Mesenchymal stem cell (in vitro differentiated cells and primary cell): ENCODE measurements around the gene ATXN3L.
A peak's percentile ranks its signal among the peaks of the same experiment; 100 is the strongest.

Experiments used
- DNase-seq: peaks from one replicate; pipeline ENCODE4 v3.0.0-alpha.2; 2013
- H2AFZ ChIP-seq: one replicate; pipeline ENCODE4 v1.6.1; 2013; ENCODE audit warnings: low read depth, mild to moderate bottlenecking, control low read depth, inconsistent platforms, low read length, moderate library complexity
- H2AK5ac ChIP-seq: 2 replicates; pipeline ENCODE4 v1.6.1; 2013; ENCODE audit warnings: low read length, moderate library complexity, mild to moderate bottlenecking, inconsistent platforms; ENCODE audit not compliant: severe bottlenecking
- H2BK120ac ChIP-seq: one replicate; pipeline ENCODE4 v1.6.1; 2013; ENCODE audit warnings: low read depth, mild to moderate bottlenecking, inconsistent platforms, low read length, moderate library complexity
- H2BK12ac ChIP-seq, 2 experiments: one replicate each; pipeline ENCODE4 v1.6.1; 2013; ENCODE audit warnings: inconsistent platforms in 2 of 2, low read length in 2 of 2, mild to moderate bottlenecking in 2 of 2, moderate library complexity in 2 of 2, control low read depth in 1 of 2
- H2BK15ac ChIP-seq: one replicate; pipeline ENCODE4 v1.6.1; 2013; ENCODE audit warnings: mild to moderate bottlenecking, low read depth, inconsistent platforms; ENCODE audit not compliant: poor library complexity, severe bottlenecking
- H2BK5ac ChIP-seq: 2 replicates; pipeline ENCODE4 v1.6.1; 2013; ENCODE audit warnings: low read depth, mild to moderate bottlenecking, low read length, control low read depth, inconsistent platforms; ENCODE audit not compliant: poor library complexity, severe bottlenecking
- H3K14ac ChIP-seq, 2 experiments: one replicate each; pipeline ENCODE4 v1.6.1; 2013; ENCODE audit warnings: inconsistent platforms in 2 of 2, low read length in 2 of 2, control low read depth in 1 of 2, mild to moderate bottlenecking in 1 of 2, moderate library complexity in 1 of 2
- H3K18ac ChIP-seq, 2 experiments: one replicate each; pipeline ENCODE4 v1.6.1; 2013; ENCODE audit warnings: inconsistent platforms in 2 of 2, low read length in 2 of 2, control low read depth in 1 of 2, low read depth in 1 of 2, mild to moderate bottlenecking in 1 of 2
- H3K23ac ChIP-seq, 2 experiments: one replicate each; pipeline ENCODE4 v1.6.1; 2013; ENCODE audit warnings: inconsistent platforms in 2 of 2, low read length in 2 of 2, mild to moderate bottlenecking in 2 of 2, moderate library complexity in 2 of 2, control low read depth in 1 of 2
- H3K27ac ChIP-seq: 2 replicates; pipeline ENCODE4 v1.5.1; 2013; ENCODE audit warnings: mild to moderate bottlenecking, moderate library complexity, low read length, control low read depth, inconsistent platforms; ENCODE audit not compliant: poor library complexity, severe bottlenecking
- H3K27me3 ChIP-seq, 2 experiments: 2 replicates each; pipeline versions ENCODE4 v1.6.1 to v1.7.0; 2013; ENCODE audit warnings: low read length in 2 of 2, mild to moderate bottlenecking in 2 of 2, moderate library complexity in 2 of 2, control low read depth in 1 of 2, inconsistent platforms in 1 of 2; ENCODE audit not compliant: control insufficient read depth in 1 of 2, insufficient read depth in 1 of 2
- H3K36me3 ChIP-seq, 2 experiments: 2 replicates each; pipeline versions ENCODE4 v1.6.1 to v1.7.0; 2013; ENCODE audit warnings: low read length in 2 of 2, control low read depth in 1 of 2, inconsistent platforms in 1 of 2, low read depth in 1 of 2, mild to moderate bottlenecking in 1 of 2; ENCODE audit not compliant: insufficient read depth in 2 of 2, control insufficient read depth in 1 of 2
- H3K4ac ChIP-seq, 2 experiments: one replicate each; pipeline ENCODE4 v1.6.1; 2013; ENCODE audit warnings: inconsistent platforms in 2 of 2, low read length in 2 of 2, mild to moderate bottlenecking in 2 of 2, moderate library complexity in 2 of 2, control low read depth in 1 of 2, low read depth in 1 of 2
- H3K4me1 ChIP-seq: 2 replicates; pipeline ENCODE4 v1.6.1; 2013; ENCODE audit warnings: low read depth, low read length, control low read depth; ENCODE audit not compliant: control insufficient read depth, insufficient read depth
- H3K4me2 ChIP-seq: 2 replicates; pipeline ENCODE4 v1.6.1; 2013; ENCODE audit warnings: low read length, mild to moderate bottlenecking, inconsistent platforms; ENCODE audit not compliant: poor library complexity, severe bottlenecking
- H3K4me3 ChIP-seq, 2 experiments: 2 replicates each; pipeline versions ENCODE4 v1.5.1 to v1.7.0; 2013; ENCODE audit warnings: low read length in 2 of 2, mild to moderate bottlenecking in 2 of 2, control low read depth in 1 of 2, low read depth in 1 of 2; ENCODE audit not compliant: insufficient read depth in 1 of 2
- H3K79me1 ChIP-seq: replicated peaks from 2 replicates; pipeline ENCODE4 v1.6.1; 2013; ENCODE audit warnings: mild to moderate bottlenecking, control low read depth, low read length, inconsistent platforms; ENCODE audit not compliant: poor library complexity, severe bottlenecking
- H3K9ac ChIP-seq: 2 replicates; pipeline ENCODE4 v1.7.0; 2013; ENCODE audit warnings: mild to moderate bottlenecking, low read length, moderate library complexity
- H3K9me3 ChIP-seq: 2 replicates; pipeline ENCODE4 v1.7.0; 2013; ENCODE audit warnings: mild to moderate bottlenecking, low read length; ENCODE audit not compliant: control insufficient read depth
- H4K8ac ChIP-seq: one replicate; pipeline ENCODE4 v1.6.1; 2013; ENCODE audit warnings: inconsistent platforms, mild to moderate bottlenecking, low read length, moderate library complexity
- H4K91ac ChIP-seq: one replicate; pipeline ENCODE4 v1.6.1; 2013; ENCODE audit warnings: mild to moderate bottlenecking, low read length, inconsistent platforms
- WGBS: methylation state at CpG from one replicate; pipeline ENCODE4 v1.1.7; 2013; ENCODE audit warnings: mixed read lengths; 5-methylcytosine and 5-hydroxymethylcytosine counted together

The ATXN3L gene

DNA sequence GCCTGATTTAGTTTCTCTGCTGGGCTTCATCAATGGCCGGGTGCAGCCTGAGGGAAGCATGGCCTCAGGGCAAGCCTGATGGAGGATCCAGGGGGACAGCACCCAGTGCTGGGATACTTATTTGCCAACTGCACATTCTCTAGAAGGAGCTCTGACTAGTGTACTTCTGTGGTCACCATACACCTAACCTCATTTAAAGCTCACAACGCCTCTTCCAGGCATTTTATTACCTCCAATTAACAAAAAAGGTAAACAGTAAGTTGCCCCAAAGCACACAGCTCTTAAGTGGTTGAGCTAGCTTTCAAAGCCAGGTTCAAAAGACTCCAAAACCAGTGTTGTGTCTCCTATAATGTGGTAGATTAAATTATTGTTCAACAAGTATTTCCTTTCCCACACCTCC is 26.8 kb upstream of the ATXN3L start:
- no peak overlapping the region for H4K8ac ChIP-seq
- H4K91ac ChIP-seq: no peak overlapping the region
- no peaks in the 10 kb centered on the region for H3K36me3 ChIP-seq
- no peaks in the 10 kb centered on the region for H3K9me3 ChIP-seq
- 64% methylated on average over 2 of the region's 2 CpGs for WGBS
- no peak for DNase-seq
- H3K9ac ChIP-seq: no peak overlapping the region
- no peak overlapping the region for H3K14ac ChIP-seq
- H3K18ac ChIP-seq: no peak overlapping the region
- no peak overlapping the region for H2BK12ac ChIP-seq
- H3K4me1 ChIP-seq: peaks cover 3% of the 10 kb centered on the region
- H3K23ac ChIP-seq: no peak overlapping the region
- no peak overlapping the region for H3K4ac ChIP-seq
- H2AFZ ChIP-seq: no peak overlapping the region
- no peak overlapping the region for H3K27ac ChIP-seq
- H2AK5ac ChIP-seq: peak overlapping the region; percentile 36
- no peak overlapping the region for H2BK120ac ChIP-seq
- H3K27me3 ChIP-seq: peaks cover 0 to 20% of the 10 kb centered on the region in 2 experiments
- H2BK15ac ChIP-seq: no peak overlapping the region
- no peaks in the 10 kb centered on the region for H3K79me1 ChIP-seq
- H2BK5ac ChIP-seq: no peak overlapping the region
- H3K4me3 ChIP-seq: no peak overlapping the region
- no peak overlapping the region for H3K4me2 ChIP-seq

- Histone ChIP-seq H3K27me3 (peaks cover 0 to 20% of the 10 kb centered on the region in 2 experiments), H4K8ac (no peak overlapping the region), H4K91ac (no peak overlapping the region), H3K23ac (no peak overlapping the region), H2AK5ac (no peak overlapping the region), H2BK15ac (no peak overlapping the region), H3K79me1 (no peaks in the 10 kb centered on the region), H3K36me3 (no peaks in the 10 kb centered on the region), H3K4me2 (no peak overlapping the region), H2BK5ac (no peak overlapping the region), H3K4ac (no peak overlapping the region), H3K18ac (no peak overlapping the region), H2BK12ac (no peak overlapping the region), H3K27ac (no peak overlapping the region), H3K14ac (no peak overlapping the region), H3K4me3 (no peak overlapping the region), H3K4me1 (peaks cover 4% of the 10 kb centered on the region), H2AFZ (no peak overlapping the region), H3K9me3 (no peaks in the 10 kb centered on the region), H3K9ac (no peak overlapping the region), H2BK120ac (no peak overlapping the region)
- no peak for DNase-seq
- WGBS: 67% methylated on average over 1 of the region's 2 CpGs
These were observed 25.6 kb upstream of the ATXN3L start for GRCh38 chrX:13345438-13345837.

GRCh38 chrX:13345037-13345436 is 25.2 kb upstream of the ATXN3L start:
- no peaks in the 10 kb centered on the region for H3K36me3 ChIP-seq
- no peaks in the 10 kb centered on the region for H3K79me1 ChIP-seq
- H3K9ac ChIP-seq: no peak overlapping the region
- H2BK5ac ChIP-seq: no peak overlapping the region
- H4K8ac ChIP-seq: no peak overlapping the region
- no peak overlapping the region for H2AFZ ChIP-seq
- H3K4ac ChIP-seq: no peak overlapping the region
- no peak overlapping the region for H3K4me2 ChIP-seq
- H2AK5ac ChIP-seq: no peak overlapping the region
- 100% methylated on average over 1 of the region's 4 CpGs for WGBS
- H2BK12ac ChIP-seq: no peak overlapping the region
- H3K27me3 ChIP-seq: peaks cover 0 to 21% of the 10 kb centered on the region in 2 experiments
- H3K23ac ChIP-seq: no peak overlapping the region
- H4K91ac ChIP-seq: no peak overlapping the region
- H3K9me3 ChIP-seq: no peaks in the 10 kb centered on the region
- no peak overlapping the region for H2BK15ac ChIP-seq
- no peak overlapping the region for H3K18ac ChIP-seq
- H3K4me3 ChIP-seq: no peak overlapping the region
- no peak overlapping the region for H2BK120ac ChIP-seq
- no peak for DNase-seq
- no peak overlapping the region for H3K14ac ChIP-seq
- peak overlapping the region; percentile 26 for H3K27ac ChIP-seq
- peaks cover 6% of the 10 kb centered on the region for H3K4me1 ChIP-seq

DNA sequence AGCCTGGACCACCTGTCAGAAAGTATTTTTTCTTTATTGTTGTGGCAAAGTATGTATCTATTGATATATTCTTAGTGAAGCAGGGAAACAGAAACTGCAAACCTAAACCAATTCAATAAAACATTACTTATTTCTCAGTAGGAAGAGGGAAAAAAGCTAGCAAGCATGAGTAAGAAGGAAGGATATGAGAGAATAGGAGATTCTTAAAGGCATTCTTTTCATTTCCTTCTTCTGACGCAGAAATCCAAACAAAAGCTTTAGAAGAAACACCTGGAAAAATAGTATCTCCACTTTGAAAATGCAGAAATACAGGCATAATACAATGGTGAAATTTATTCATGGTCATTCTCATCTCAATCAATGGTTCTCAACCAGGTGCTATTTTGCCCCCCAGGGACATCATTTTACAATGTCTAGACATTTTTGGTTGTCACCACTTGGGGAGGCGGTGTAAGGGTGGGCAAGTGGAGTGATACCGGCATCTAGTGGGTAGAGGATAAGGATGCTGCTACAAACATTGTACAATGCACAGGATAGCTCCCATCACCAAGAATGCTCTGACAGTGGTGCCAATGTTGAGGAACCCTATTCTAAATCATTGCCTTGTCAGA is 21.7 kb upstream of the ATXN3L start:
- Histone ChIP-seq H3K36me3 (no peaks in the 10 kb centered on the region), H4K8ac (no peak overlapping the region), H3K9me3 (no peaks in the 10 kb centered on the region), H2BK120ac (no peak overlapping the region), H2BK12ac (no peak overlapping the region), H3K9ac (no peak overlapping the region), H3K79me1 (peaks cover 2% of the 10 kb centered on the region), H3K27me3 (peaks cover 0 to 22% of the 10 kb centered on the region in 2 experiments), H3K14ac (no peak overlapping the region), H4K91ac (no peak overlapping the region), H3K4me1 (peaks cover 9% of the 10 kb centered on the region), H3K18ac (no peak overlapping the region), H2BK5ac (peak overlapping the region; percentile 69), H3K4me2 (no peak overlapping the region), H3K23ac (no peak overlapping the region), H2BK15ac (no peak overlapping the region), H2AFZ (no peak overlapping the region), H3K27ac (peak overlapping the region; percentile 89), H3K4ac (no peak overlapping the region), H2AK5ac (peak overlapping the region; percentile 64), H3K4me3 (no peak overlapping the region)
- 80% methylated on average over 1 of the region's 3 CpGs for WGBS
- no peak for DNase-seq
